Measurements from ENCODE around the gene SRRM2. TPM values are rescaled to one million over a fixed set of nuclear protein-coding genes. Genes with fewer than 3 reads are reported as not detected.

The SRRM2 gene
- polyA plus RNA-seq, 3 donors = 19.0 to 1,186 (median 31.8) TPM

DNA sequence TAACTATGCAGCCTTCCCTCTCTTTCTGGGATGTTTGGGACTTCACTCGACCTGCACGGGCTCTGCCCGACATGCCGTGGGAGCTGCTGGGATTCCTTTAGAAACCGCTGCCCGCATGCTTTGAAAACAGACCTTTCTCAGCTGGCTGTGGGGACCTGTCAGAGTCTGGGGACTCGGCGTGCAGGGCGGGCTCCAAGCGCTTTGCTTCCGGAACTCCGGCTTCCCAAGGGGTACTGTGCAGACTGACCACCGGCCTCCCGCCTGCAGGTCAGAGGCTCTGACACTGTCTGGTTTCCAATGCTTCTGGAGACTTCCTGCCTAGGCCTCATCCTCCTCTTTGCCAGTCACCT lies 44.2 kb upstream of the SRRM2 start:
- H3K36me3 Mint-ChIP-seq = peaks cover 30 to 61% of the 10 kb centered on the region in 2 donors
- H2AFZ ChIP-seq (ENCODE audit: insufficient read depth, low read depth, low read length, poor library complexity, severe bottlenecking) = no peak overlapping the region
- H3K27me3 Mint-ChIP-seq (ENCODE audit: low read depth in 3 of 3) = peaks cover 0 to 4% (median under 1%) of the 10 kb centered on the region in 3 donors
- H3K27me3 ChIP-seq (ENCODE audit: control insufficient read depth in 2 of 2, insufficient read depth in 2 of 2, low read length in 2 of 2) = no peaks in the 10 kb centered on the region
- intact Hi-C loops (cut with micrococcal nuclease) = no loop called here
- no peak overlapping the region for H3K27ac ChIP-seq (ENCODE audit: low read depth in 1 of 2, low read length in 2 of 2)
- H3K4me3 ChIP-seq (replicated peaks in 1 of 3; ENCODE audit: low read depth in 2 of 3, low read length in 3 of 3) = no peak overlapping the region
- WGBS (ENCODE audit: insufficient coverage) = over 99% methylated on average over 13 of the region's 14 CpGs
- TF ChIP-seq CTCF (IDR thresholded peaks at IDR 0.05) = no peak
- H3K27ac Mint-ChIP-seq = peak overlapping the region in 1 of 7 donors; percentile 10
- H3K4me1 Mint-ChIP-seq = no peaks in the 10 kb centered on the region
- no peaks in the 10 kb centered on the region for H3K4me1 ChIP-seq (ENCODE audit: control insufficient read depth in 1 of 2, insufficient read depth in 2 of 2, low read length in 2 of 2)
- H3K9me3 ChIP-seq (replicated peaks in 1 of 2; ENCODE audit: control insufficient read depth in 1 of 2, insufficient read depth in 1 of 2, low read length in 2 of 2) = no peaks in the 10 kb centered on the region
- peaks cover 3% of the 10 kb centered on the region for H3K79me2 ChIP-seq (ENCODE audit: insufficient read depth, low read length)
- no peak overlapping the region for H3K4me2 ChIP-seq (replicated peaks; ENCODE audit: extremely low read depth, low read length, poor library complexity, severe bottlenecking)
- peaks cover 0 to 2% (median 0%) of the 10 kb centered on the region in 7 donors for H3K9me3 Mint-ChIP-seq
- H3K9ac ChIP-seq (ENCODE audit: insufficient read depth, low read length, poor library complexity, severe bottlenecking) = no peak overlapping the region
- H4K20me1 ChIP-seq (ENCODE audit: insufficient read depth, low read length) = peaks cover 90% of the 10 kb centered on the region
- H3K4me3 Mint-ChIP-seq = no peak overlapping the region
- DNase-seq = no peak
- peaks cover 61 to 72% of the 10 kb centered on the region in 2 donors for H3K36me3 ChIP-seq (replicated peaks in 1 of 2; ENCODE audit: control insufficient read depth in 1 of 2, insufficient read depth in 2 of 2, low read length in 2 of 2)

DNA sequence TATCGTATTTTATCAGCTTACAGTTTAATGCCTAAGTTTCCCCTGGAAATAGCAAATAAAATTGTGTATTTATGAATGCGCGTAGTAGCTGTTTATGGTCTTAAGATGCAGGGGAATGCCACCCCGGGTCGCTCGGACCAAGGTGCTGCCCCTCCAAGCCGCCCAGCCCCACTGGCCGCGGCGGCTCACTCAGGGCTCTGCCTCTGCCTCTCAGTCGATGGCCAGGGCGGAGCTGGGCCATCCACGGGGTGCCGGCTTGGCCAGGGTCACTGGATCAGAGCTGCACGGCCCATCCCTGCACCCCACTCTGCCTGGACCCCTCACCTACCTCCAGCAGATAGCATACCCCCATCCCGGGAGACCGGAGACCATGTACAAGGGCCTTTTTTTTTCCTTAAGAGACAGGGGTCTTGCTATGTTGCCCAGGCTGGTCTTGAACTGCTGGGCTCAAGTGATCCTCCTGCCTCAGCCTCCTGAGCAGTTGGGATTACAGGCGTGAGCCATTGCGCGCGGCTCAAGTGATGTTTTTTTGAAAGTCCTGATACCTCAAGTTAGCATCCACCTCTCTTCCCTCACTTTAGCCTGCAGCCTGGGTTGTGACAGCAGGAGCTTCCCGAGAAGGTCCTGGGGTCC lies 43.4 kb upstream of the SRRM2 start:
- H3K36me3 ChIP-seq (replicated peaks in 1 of 2; ENCODE audit: control insufficient read depth in 1 of 2, insufficient read depth in 2 of 2, low read length in 2 of 2) = peaks cover 53 to 64% of the 10 kb centered on the region in 2 donors
- no peaks in the 10 kb centered on the region for H3K4me1 Mint-ChIP-seq
- H3K9me3 Mint-ChIP-seq = peaks cover 0 to 4% (median 0%) of the 10 kb centered on the region in 7 donors
- H3K36me3 Mint-ChIP-seq = peaks cover 23 to 53% of the 10 kb centered on the region in 2 donors
- TF ChIP-seq CTCF (IDR thresholded peaks at IDR 0.05) = no peak
- H2AFZ ChIP-seq (ENCODE audit: insufficient read depth, low read depth, low read length, poor library complexity, severe bottlenecking) = no peak overlapping the region
- H4K20me1 ChIP-seq (ENCODE audit: insufficient read depth, low read length) = peaks cover 85% of the 10 kb centered on the region
- H3K79me2 ChIP-seq (ENCODE audit: insufficient read depth, low read length) = peaks cover 3% of the 10 kb centered on the region
- no peak overlapping the region for H3K4me3 Mint-ChIP-seq
- H3K4me3 ChIP-seq (replicated peaks in 1 of 3; ENCODE audit: low read depth in 2 of 3, low read length in 3 of 3) = no peak overlapping the region
- peaks cover 0 to 4% (median 3%) of the 10 kb centered on the region in 3 donors for H3K27me3 Mint-ChIP-seq (ENCODE audit: low read depth in 3 of 3)
- no peaks in the 10 kb centered on the region for H3K27me3 ChIP-seq (ENCODE audit: control insufficient read depth in 2 of 2, insufficient read depth in 2 of 2, low read length in 2 of 2)
- no peaks in the 10 kb centered on the region for H3K4me1 ChIP-seq (ENCODE audit: control insufficient read depth in 1 of 2, insufficient read depth in 2 of 2, low read length in 2 of 2)
- no peak for DNase-seq
- intact Hi-C loops (cut with micrococcal nuclease) = no loop called here
- WGBS (ENCODE audit: insufficient coverage) = 96% methylated on average over 19 of the region's 22 CpGs
- no peaks in the 10 kb centered on the region for H3K9me3 ChIP-seq (replicated peaks in 1 of 2; ENCODE audit: control insufficient read depth in 1 of 2, insufficient read depth in 1 of 2, low read length in 2 of 2)
- no peak overlapping the region for H3K27ac ChIP-seq (ENCODE audit: low read depth in 1 of 2, low read length in 2 of 2)
- no peak overlapping the region for H3K4me2 ChIP-seq (replicated peaks; ENCODE audit: extremely low read depth, low read length, poor library complexity, severe bottlenecking)
- no peak overlapping the region for H3K9ac ChIP-seq (ENCODE audit: insufficient read depth, low read length, poor library complexity, severe bottlenecking)
- no peak overlapping the region for H3K27ac Mint-ChIP-seq

All from CD14-positive monocyte (primary cell).